NCI-H2171 treated with DMSO at 0.1 percent for 48 hours (cell line): ENCODE data around the gene BAZ1B.
"Not testable (repeated sequence)": the region's sequence is repeated elsewhere in the genome, so short reads cannot be mapped to it uniquely, and the experiment has no call there.

Experiments used
- DNase-seq: peaks from one replicate; lab custom pipeline; 2025; lab: John Stamatoyannopoulos, UW

Gene BAZ1B

GRCh38 chr7:73541722-73542121 lies 19.6 kb upstream of the BAZ1B start:
- no peak for DNase-seq

GRCh38 chr7:73539709-73540108 lies 17.6 kb upstream of the BAZ1B start:
- DNase-seq = no peak

GRCh38 chr7:73538510-73538909 lies 16.4 kb upstream of the BAZ1B start:
- not testable (repeated sequence) for DNase-seq

GRCh38 chr7:73537051-73537450 lies 15.0 kb upstream of the BAZ1B start:
- DNase-seq = no peak

GRCh38 chr7:73536479-73536878 lies 14.4 kb upstream of the BAZ1B start:
- DNase-seq = no peak

- DNase-seq = not testable (repeated sequence)
Observed at GRCh38 chr7:73535918-73536317, 13.8 kb upstream of the BAZ1B start.

GRCh38 chr7:73533742-73534141 lies 11.6 kb upstream of the BAZ1B start:
- peak; percentile 14 for DNase-seq

GRCh38 chr7:73532224-73532623 lies 10.1 kb upstream of the BAZ1B start:
- DNase-seq = no peak

- DNase-seq = no peak
Observed at GRCh38 chr7:73530800-73531199, 8.7 kb upstream of the BAZ1B start.

GRCh38 chr7:73526896-73527821 lies 5.1 kb upstream of the BAZ1B start:
- peak; percentile 15 for DNase-seq

GRCh38 chr7:73526158-73526494 lies 4.0 kb upstream of the BAZ1B start:
- not testable (repeated sequence) for DNase-seq

- DNase-seq = peak; percentile 40
Observed at GRCh38 chr7:73521636-73522104, 423 bp downstream of the BAZ1B start.

GRCh38 chr7:73520673-73521635 lies 1.1 kb downstream of the BAZ1B start:
- peak; percentile 24 for DNase-seq

- DNase-seq = no peak
Observed at GRCh38 chr7:73519867-73520672, 2.0 kb downstream of the BAZ1B start.

- no peak for DNase-seq
Observed at GRCh38 chr7:73518470-73518869, 3.6 kb downstream of the BAZ1B start.

- DNase-seq = no peak
Observed at GRCh38 chr7:73517241-73517995, 4.7 kb downstream of the BAZ1B start.

GRCh38 chr7:73515178-73515577 lies 6.9 kb downstream of the BAZ1B start:
- no peak for DNase-seq

- DNase-seq = no peak
Observed at GRCh38 chr7:73512018-73512780, 9.9 kb downstream of the BAZ1B start.

- no peak for DNase-seq
Observed at GRCh38 chr7:73509463-73509862, 12.6 kb downstream of the BAZ1B start.

GRCh38 chr7:73507556-73507955 lies 14.5 kb downstream of the BAZ1B start:
- DNase-seq = no peak
